HG03457 (cell line): ENCODE results near the gene NUP153.
"Not testable (repeated sequence)": the region's sequence is repeated elsewhere in the genome, so short reads cannot be mapped to it uniquely, and the experiment has no call there.

Source experiments
- ATAC-seq: cut with Tn5 transposase; IDR thresholded peaks from one replicate; pipeline ENCODE4 v1.9.1; 2021; ENCODE audit warnings: moderate number of reproducible peaks; ENCODE audit not compliant: unreplicated experiment

NUP153 gene

DNA sequence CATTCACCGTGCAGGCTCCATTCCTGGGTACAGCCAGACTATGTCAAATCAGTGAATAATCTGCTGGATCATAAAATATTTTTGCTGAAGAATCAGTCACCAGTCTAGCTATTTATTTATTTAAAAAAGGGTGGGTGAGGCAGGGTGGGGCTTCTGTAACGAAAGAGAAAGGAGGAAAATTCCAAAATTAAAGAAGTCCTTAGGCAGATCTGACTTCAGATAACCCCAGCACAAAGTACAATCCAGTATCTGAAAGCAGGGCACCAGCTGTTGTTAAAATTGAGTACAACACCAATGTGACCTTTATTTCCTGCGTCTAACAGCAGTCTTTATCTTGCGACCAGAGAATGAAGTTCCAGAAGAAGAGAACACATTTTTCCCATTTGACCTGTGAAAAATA is 90.9 kb downstream of the NUP153 start:
- no peak for ATAC-seq

DNA sequence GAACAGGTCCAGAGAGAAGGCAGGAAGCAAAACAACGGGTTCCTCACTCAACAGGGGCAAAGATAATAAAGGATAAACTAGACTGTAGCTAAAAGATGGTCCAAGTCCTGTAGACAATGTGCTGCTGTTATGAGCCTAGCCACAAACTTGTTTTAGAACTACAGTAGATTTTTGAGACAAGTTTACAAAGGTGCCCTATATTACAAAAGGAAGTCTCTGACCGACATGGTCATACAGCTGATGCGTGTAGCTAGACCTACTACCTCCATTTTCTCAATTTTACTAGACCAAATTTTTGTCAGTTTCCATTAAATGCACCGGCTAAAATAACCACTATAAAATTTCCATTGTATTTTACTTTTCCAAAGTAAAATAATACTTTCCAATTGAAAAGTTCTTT is 94.7 kb downstream of the NUP153 start:
- ATAC-seq: no peak

GRCh38 chr6:17610835-17611234 is 95.9 kb downstream of the NUP153 start:
- ATAC-seq: no peak

DNA sequence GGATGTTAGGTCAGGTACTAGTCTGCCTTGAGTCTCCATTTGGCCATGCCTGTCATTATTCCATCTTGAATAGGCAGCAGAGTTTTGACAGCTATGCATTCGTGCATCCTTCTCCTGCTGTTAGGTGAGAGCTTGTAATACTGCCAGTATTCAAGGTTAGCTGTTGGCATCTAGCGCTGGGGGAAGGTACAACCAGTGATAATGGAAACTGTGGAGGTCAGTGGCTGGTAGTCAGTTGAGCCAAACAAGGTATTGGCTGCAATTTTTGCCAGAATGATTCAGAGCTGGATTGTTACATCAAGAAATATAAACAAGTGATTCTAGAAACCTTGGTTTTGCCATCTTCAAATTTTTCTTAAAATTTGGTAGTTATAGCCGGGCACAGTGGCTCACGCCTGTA is 100.1 kb downstream of the NUP153 start:
- ATAC-seq: no peak

DNA sequence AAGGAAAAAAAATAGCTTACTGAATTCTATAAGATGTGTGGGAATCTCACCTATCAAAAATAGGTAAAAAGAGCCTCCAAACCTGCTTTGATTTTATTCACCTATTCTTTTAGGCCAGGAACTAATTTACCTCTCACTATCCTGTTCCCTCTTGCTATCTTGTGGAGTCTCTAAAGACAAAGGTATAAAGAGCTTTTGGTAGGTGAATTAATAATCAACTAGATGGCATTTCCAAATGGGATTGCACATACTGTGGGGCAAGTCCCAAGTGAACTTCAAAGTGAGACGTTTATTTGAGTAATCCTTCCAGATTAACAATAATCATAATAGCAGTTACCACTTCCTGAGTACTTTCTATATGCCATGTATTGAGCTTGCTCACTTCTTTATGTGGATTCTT is 103.8 kb downstream of the NUP153 start:
- no peak for ATAC-seq

DNA sequence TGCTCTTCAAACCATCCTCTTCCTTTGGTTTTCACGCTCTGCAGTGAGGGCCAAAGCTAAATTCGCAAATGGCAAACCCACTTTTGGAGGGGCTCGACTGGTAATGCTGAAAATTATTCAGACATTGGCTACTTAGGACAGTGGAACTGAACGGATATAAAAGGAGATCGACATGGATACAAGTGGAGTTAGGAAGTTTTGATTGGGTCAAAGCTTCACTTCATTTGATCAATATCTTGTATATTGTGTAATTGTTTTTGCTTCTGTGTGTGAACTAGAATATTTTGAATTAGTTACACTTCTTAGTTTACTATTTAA is 105.4 kb downstream of the NUP153 start:
- ATAC-seq: no peak

GRCh38 chr6:17600527-17601385 is 106.0 kb downstream of the NUP153 start:
- peak; percentile 44 for ATAC-seq

- ATAC-seq: peak; percentile 71
Observed at GRCh38 chr6:17599877-17600526, 106.7 kb downstream of the NUP153 start, which contains the start of gene FAM8A1. FAM8A1 (plus strand) TSS chr6:17600302; CDS start chr6:17600410, 108 bp downstream.

GRCh38 chr6:17596085-17596484 is 110.6 kb downstream of the NUP153 start:
- ATAC-seq: no peak

GRCh38 chr6:17593246-17593645 is 113.5 kb downstream of the NUP153 start:
- ATAC-seq: no peak

DNA sequence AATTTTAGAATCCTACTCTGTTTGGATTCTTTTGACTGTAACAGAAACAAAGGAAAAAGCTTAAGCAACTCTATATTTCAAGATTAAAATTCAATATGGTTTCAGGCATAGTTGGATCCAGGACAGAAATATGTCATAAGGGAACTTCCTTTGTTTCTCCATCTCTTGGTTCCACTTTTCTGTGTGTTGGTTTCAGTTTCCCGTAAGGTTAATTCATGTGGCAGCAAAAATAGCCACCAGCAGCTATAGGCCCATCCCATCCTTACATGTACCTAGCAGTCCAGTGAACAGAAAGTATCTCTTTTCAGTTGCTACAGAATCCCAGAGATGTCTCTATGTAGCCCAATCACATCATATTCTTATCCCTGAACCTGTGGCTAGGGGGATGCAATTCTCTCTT is 115.4 kb downstream of the NUP153 start:
- ATAC-seq: no peak

DNA sequence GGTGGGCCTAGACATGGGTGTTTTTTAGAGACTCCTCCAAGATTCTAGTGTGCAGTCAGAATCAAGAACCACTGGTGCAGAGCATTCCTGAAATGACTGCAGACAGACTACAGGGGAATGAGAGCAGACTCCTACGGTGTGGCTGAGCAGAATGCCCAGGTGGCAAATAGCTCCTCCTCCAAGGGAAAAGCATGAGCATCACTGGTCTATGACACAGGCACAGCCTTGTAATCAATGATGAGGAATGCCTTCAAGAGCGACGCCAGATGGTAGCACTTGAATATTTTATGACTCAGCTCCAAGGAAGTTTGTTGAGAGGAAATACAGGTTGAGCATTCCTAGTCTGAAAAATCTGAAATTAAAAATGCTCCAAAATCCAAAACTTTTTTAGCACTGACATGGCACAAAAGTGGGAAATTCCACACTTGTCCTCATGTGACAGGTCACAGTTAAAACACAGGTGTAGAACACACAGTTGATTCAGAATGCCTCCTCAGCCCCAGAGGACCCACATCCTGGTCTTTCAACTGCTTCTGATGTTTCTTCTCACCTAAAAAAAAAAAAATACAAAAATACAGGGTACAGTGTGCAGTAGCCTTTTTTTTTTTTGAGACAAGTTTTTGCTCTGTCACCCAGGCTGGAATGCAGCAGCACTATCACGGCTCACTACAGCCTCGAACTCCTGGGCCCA is 117.2 kb downstream of the NUP153 start:
- ATAC-seq: no peak

DNA sequence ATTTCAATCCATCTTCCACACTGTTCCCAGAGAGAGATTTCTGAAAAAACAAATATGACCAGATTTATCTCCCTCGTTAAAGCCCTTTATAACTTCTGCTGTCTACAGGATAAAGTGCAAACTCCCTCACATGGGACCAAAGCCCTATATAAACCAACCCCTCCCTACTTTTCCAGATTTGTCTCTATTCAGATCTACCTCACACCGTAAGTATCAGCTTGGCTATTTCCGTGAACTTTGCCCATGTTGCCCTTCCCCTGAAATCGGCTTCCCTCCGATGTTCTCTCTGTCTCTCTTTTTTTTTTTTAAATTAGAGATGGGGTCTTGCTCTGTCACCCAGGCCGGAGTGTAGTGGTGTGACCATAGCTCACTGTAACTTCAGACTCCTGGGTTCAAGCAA is 118.7 kb downstream of the NUP153 start:
- no peak for ATAC-seq

DNA sequence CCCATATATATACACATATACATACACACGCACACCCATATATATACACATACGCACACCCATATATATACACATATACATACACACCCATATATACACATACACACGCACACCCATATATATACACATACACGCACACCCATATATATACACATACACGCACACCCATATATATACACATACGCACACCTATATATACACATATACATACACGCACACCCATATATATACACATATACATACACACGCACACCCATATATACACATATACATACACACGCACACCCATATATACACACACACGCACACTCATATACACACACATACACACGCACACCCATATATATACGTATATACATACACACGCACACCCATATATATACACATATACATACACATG is 120.1 kb downstream of the NUP153 start:
- not testable (repeated sequence) for ATAC-seq

- no peak for ATAC-seq
Observed at GRCh38 chr6:17585766-17586490, 120.8 kb downstream of the NUP153 start.

- no peak for ATAC-seq
Observed at GRCh38 chr6:17584241-17584803, 122.4 kb downstream of the NUP153 start.

GRCh38 chr6:17583811-17584210 is 122.9 kb downstream of the NUP153 start:
- ATAC-seq: no peak

DNA sequence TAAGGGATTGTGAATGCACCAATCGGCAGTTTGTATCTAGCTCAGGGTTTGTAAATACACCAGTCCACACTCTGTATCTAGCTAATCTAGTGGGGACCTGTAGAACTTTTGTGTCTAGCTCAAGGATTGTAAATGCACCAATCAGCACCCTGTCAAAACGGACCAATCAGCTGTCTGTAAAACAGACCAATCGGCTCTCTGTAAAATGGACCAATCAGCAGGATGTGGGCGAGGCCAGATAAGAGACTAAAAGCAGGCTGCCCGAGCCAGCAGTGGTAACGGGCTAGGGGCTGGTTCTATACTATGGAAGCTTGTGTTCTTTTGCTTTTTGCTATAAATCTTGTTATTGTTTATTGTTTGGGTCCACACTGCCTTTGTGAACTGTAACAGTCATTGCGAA is 125.4 kb downstream of the NUP153 start:
- ATAC-seq: not testable (repeated sequence)

DNA sequence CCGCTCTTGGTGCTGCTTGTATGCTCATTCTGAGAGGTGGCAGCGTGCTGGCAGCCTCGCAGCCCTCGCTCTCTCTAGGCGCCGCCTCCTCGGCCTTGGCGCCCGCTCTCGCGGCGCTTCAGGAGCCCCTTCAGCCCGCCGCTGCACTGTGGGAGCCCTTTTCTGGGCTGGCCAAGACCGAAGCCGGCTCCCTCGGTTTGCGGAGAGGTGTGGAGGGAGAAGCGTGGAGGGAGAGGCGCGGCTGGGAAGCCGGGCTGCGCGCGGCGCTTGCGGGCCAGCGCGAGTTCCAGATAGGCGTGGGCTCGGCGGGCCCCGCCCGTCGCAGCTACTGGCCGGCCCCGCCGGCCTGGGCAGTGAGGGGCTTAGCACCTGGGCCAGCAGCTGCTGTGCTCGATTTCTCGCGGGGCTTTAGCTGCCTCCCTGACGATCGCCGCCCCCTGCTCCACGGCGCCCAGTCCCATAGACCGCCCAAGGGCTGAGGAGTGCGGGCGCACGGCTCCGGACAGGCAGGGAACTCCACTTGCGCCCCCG is 126.1 kb downstream of the NUP153 start:
- ATAC-seq: peak; percentile 75

GRCh38 chr6:17577059-17577458 is 129.7 kb downstream of the NUP153 start:
- ATAC-seq: no peak
